Chondrocyte (in vitro differentiated cells): ENCODE measurements around the gene RTRAF. TPM values are rescaled to one million over a fixed set of nuclear protein-coding genes. Genes with fewer than 3 reads are reported as not detected.

ENCODE experiments used
- DNase-seq: peaks from one replicate; pipeline ENCODE4 v3.0.0; 2021; ENCODE audit warnings: mixed read lengths, low spot score
- H3K27ac Mint-ChIP-seq: one replicate; pipeline ENCODE4 v1.8.0; 2021; ENCODE audit warnings: mild to moderate bottlenecking, moderate library complexity, mixed read lengths; ENCODE audit not compliant: unreplicated experiment
- H3K27me3 Mint-ChIP-seq: 2 replicates; pipeline ENCODE4 v1.8.0; 2021; ENCODE audit warnings: low read depth, mixed read lengths
- H3K36me3 Mint-ChIP-seq: 2 replicates; pipeline ENCODE4 v1.8.0; 2021; ENCODE audit warnings: low read depth, mixed read lengths
- H3K4me1 Mint-ChIP-seq: 2 replicates; pipeline ENCODE4 v1.8.0; 2021; ENCODE audit warnings: low read depth, mild to moderate bottlenecking, mixed read lengths
- H3K4me3 Mint-ChIP-seq: one replicate; pipeline ENCODE4 v1.8.0; 2021; ENCODE audit warnings: mild to moderate bottlenecking, moderate library complexity, mixed read lengths; ENCODE audit not compliant: unreplicated experiment
- H3K9me3 Mint-ChIP-seq: 2 replicates; pipeline ENCODE4 v1.8.0; 2021; ENCODE audit warnings: low read depth, mixed read lengths
- CTCF ChIP-seq: fragments of 200-600 bp; sonication (generic); IDR thresholded peaks from 2 replicates; pipeline ENCODE4 v1.5.0; 2021; ENCODE audit warnings: antibody characterized with exemption, mild to moderate bottlenecking, moderate library complexity
- total RNA-seq: library from RNA; stranded (reverse); gene quantifications from 3 replicates; pipeline ENCODE4 v1.2.1, GENCODE V29; 2021

Gene RTRAF
- total RNA-seq, 1 donor from 2014 or later: 169 TPM

- peaks cover 6% of the 10 kb centered on the region for H3K36me3 Mint-ChIP-seq
- no peaks in the 10 kb centered on the region for H3K27me3 Mint-ChIP-seq
- peak overlapping the region; percentile 85 for H3K27ac Mint-ChIP-seq
- H3K9me3 Mint-ChIP-seq: no peaks in the 10 kb centered on the region
- no peak for TF ChIP-seq CTCF
- H3K4me3 Mint-ChIP-seq: peak overlapping the region; percentile 1
- DNase-seq: no peak
- peaks cover 98% of the 10 kb centered on the region for H3K4me1 Mint-ChIP-seq
These were observed 59.4 kb downstream of the RTRAF start for GRCh38 chr14:52048641-52049204.

- no peak for DNase-seq
- Mint-ChIP-seq H3K36me3 (peaks cover 7% of the 10 kb centered on the region), H3K27ac (peak overlapping the region; percentile 85)
These were observed 59.9 kb downstream of the RTRAF start for GRCh38 chr14:52049271-52049670.

GRCh38 chr14:52049721-52050588 lies 60.6 kb downstream of the RTRAF start:
- no peak for DNase-seq
- Mint-ChIP-seq H3K4me3 (no peak overlapping the region), H3K4me1 (peaks cover 94% of the 10 kb centered on the region), H3K27ac (peak overlapping the region; percentile 85), H3K27me3 (no peaks in the 10 kb centered on the region), H3K9me3 (no peaks in the 10 kb centered on the region), H3K36me3 (peaks cover 10% of the 10 kb centered on the region)
- TF ChIP-seq CTCF: no peak

More at GRCh38 chr14:52049271-52049670, 59.9 kb downstream of the RTRAF start:
- Mint-ChIP-seq H3K4me1 (peaks cover 97% of the 10 kb centered on the region), H3K27me3 (no peaks in the 10 kb centered on the region), H3K9me3 (no peaks in the 10 kb centered on the region), H3K4me3 (no peak overlapping the region)
- TF ChIP-seq CTCF: no peak

GRCh38 chr14:52051251-52051650 lies 61.9 kb downstream of the RTRAF start:
- H3K4me1 Mint-ChIP-seq: peaks cover 91% of the 10 kb centered on the region
- TF ChIP-seq CTCF: no peak
- H3K4me3 Mint-ChIP-seq: no peak overlapping the region
- no peak for DNase-seq
- H3K27me3 Mint-ChIP-seq: no peaks in the 10 kb centered on the region
- peaks cover 10% of the 10 kb centered on the region for H3K36me3 Mint-ChIP-seq
- no peaks in the 10 kb centered on the region for H3K9me3 Mint-ChIP-seq
- H3K27ac Mint-ChIP-seq: peak overlapping the region; percentile 91

GRCh38 chr14:52051871-52052270 lies 62.5 kb downstream of the RTRAF start:
- no peak for TF ChIP-seq CTCF
- Mint-ChIP-seq H3K27ac (peak overlapping the region; percentile 91), H3K4me1 (peaks cover 85% of the 10 kb centered on the region), H3K27me3 (no peaks in the 10 kb centered on the region), H3K9me3 (no peaks in the 10 kb centered on the region), H3K36me3 (peaks cover 10% of the 10 kb centered on the region), H3K4me3 (peak overlapping the region; percentile 21)
- DNase-seq: no peak
